ENCODE measurements around the gene AIMP1.

DNA sequence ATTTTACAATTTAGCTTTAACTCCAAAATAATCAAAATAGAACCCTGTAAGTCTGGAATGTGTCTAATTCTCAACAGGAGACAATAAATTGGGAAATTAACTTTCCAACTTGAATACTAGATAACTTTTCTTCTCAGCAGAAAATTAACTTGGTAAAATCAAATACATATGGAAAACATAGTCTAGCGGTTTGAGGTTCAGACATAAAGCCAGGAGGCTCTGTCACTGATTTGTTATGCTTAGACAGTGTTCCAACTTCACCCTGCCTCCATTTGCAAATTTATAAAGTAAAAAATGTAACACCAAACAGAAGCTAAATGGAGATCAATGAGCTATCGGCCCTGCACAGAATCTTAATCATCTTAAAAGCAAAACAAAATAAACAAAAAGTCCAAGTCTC lies 46.6 kb upstream of the AIMP1 start:
- TF ChIP-seq, protein P1, sequence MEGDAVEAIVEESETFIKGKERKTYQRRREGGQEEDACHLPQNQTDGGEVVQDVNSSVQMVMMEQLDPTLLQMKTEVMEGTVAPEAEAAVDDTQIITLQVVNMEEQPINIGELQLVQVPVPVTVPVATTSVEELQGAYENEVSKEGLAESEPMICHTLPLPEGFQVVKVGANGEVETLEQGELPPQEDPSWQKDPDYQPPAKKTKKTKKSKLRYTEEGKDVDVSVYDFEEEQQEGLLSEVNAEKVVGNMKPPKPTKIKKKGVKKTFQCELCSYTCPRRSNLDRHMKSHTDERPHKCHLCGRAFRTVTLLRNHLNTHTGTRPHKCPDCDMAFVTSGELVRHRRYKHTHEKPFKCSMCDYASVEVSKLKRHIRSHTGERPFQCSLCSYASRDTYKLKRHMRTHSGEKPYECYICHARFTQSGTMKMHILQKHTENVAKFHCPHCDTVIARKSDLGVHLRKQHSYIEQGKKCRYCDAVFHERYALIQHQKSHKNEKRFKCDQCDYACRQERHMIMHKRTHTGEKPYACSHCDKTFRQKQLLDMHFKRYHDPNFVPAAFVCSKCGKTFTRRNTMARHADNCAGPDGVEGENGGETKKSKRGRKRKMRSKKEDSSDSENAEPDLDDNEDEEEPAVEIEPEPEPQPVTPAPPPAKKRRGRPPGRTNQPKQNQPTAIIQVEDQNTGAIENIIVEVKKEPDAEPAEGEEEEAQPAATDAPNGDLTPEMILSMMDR (IDR thresholded peaks at IDR 0.05 in 2 of 3, conservative IDR thresholded peaks at IDR 0.05 in 1 of 3; ENCODE audit: control insufficient read depth in 2 of 3, extremely low read depth in 1 of 3, insufficient read depth in 1 of 3, low read depth in 3 of 3, low read length in 3 of 3), result no peak
- TF ChIP-seq EP300 (IDR thresholded peaks at IDR 0.05; ENCODE audit: borderline replicate concordance in 1 of 2, control insufficient read depth in 1 of 2, low read depth in 2 of 2, low read length in 2 of 2) (no peak), POLR2A (IDR thresholded peaks at IDR 0.05; ENCODE audit: low read depth, low read length) (no peak), EZH2 (IDR thresholded peaks at IDR 0.05; ENCODE audit: borderline replicate concordance, control insufficient read depth, low read depth, low read length) (no peak), RBBP5 (conservative IDR thresholded peaks at IDR 0.05) (no peak), MYC (IDR thresholded peaks at IDR 0.05; ENCODE audit: insufficient read depth, insufficient read length, insufficient replicate concordance, low read length, severe bottlenecking) (no peak), BHLHE40 (IDR thresholded peaks at IDR 0.05; ENCODE audit: borderline replicate concordance in 1 of 2, low read depth in 2 of 2, low read length in 1 of 2) (no peak), POLR2AphosphoS5 (IDR thresholded peaks at IDR 0.05; ENCODE audit: low read length) (no peak), NFIC (IDR thresholded peaks at IDR 0.05; ENCODE audit: low read depth, low read length) (no peak), SP1 (IDR thresholded peaks at IDR 0.05; ENCODE audit: low read depth, low read length) (no peak), POLR2AphosphoS2 (IDR thresholded peaks at IDR 0.05; ENCODE audit: low read depth, low read length) (no peak), TAF1 (IDR thresholded peaks at IDR 0.05; ENCODE audit: borderline replicate concordance, low read depth, low read length) (no peak), RELA (IDR thresholded peaks at IDR 0.05; ENCODE audit: borderline replicate concordance, partially characterized antibody) (no peak)
